DMS53 (cell line): Measurements from ENCODE around the gene CD40LG.

ENCODE experiments used
- DNase-seq: peaks from one replicate; lab custom pipeline; 2025; lab: John Stamatoyannopoulos, UW

Gene CD40LG

GRCh38 chrX:136647677-136648360 lies at the start of gene CD40LG:
TSS of gene CD40LG (plus strand) at chrX:136648158. CDS start at chrX:136648249, 91 bp downstream.
- DNase-seq = no peak

- no peak for DNase-seq
These were observed 49.3 kb upstream of the CD40LG start for GRCh38 chrX:136598631-136599030.

- no peak for DNase-seq
These were observed 47.9 kb upstream of the CD40LG start for GRCh38 chrX:136600059-136600458.

DNA sequence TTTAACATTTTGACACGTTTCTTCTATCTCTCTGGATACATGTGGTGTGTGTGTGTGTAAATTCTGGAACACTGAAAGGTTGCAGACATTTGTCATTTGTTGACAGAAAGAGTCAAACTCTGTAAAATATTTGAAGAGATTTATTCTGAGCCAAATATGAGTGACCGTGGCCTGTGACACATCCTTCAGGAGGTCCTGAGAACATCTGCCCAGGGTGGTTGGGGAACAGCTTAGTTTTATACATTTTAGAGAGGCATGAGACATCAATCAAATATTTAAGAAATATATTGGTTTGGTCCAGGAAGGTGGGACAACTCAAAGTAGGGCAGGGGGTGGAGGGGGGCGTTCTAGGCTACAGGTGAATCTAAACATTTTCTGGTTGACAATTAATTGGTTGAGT lies 40.7 kb upstream of the CD40LG start:
- no peak for DNase-seq

DNA sequence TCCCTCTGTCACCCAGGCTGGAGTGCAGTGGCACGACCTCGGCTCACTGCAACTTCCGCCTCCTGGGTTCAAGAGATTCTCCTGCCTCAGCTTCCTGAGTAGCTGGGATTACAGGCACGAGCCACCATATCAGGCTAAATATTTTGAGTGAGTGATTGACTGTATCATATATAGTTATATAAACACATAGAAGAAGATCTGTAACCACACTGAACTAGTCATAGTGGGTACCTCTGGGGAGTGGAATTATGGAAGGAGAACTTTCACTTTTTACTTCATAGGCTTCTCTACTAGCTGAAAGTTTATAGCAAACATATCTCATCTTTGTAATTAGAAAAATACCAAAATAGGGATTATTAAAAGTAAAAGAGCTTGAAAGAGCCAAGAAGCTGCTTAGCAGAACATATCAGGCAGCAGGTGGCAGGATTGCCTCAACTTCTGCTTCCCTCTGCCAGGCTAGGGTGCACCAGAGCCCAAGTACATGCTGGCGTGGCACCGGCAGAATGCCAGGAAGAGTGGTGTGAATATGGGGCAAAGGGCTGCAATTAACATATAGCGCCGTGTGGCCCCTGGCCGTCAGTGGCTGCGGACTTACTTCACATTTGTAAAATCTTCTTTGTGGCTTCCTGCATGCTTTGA lies 39.5 kb upstream of the CD40LG start:
- DNase-seq = peak; percentile 55

DNA sequence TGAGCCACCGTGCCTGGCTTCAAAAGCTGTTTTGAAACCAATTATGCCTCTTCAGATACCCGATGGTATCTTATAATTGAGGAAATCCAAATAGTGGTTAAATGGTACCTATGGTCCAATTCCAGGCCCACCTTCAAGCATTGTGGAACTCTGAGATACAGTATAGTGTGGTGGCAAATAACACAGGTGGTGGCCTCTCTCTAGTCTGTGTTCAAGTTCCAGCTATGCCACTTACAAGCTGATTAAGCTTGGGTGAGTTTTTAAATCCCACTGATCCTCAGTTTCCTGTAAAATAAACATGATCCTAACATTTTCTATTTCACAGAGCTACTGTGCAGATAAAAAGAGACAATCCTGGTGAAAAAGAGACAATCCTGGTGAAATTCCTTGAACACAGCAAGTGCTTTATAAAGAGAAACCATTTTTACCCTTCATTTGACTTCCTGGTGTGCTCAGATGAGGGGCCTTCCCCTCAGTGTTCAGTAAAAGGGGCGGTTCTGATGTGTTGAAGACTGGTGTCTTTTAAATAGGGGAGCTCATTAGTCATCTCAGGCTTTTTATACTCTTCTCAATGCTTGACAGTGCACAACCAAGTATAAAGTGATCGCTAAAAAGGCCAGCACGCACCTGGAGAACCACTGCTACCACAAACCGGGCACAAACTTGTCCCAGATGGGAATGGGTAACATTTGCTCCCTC lies 30.8 kb upstream of the CD40LG start:
- no peak for DNase-seq

- DNase-seq = no peak
These were observed 28.0 kb upstream of the CD40LG start for GRCh38 chrX:136619899-136620505.

DNA sequence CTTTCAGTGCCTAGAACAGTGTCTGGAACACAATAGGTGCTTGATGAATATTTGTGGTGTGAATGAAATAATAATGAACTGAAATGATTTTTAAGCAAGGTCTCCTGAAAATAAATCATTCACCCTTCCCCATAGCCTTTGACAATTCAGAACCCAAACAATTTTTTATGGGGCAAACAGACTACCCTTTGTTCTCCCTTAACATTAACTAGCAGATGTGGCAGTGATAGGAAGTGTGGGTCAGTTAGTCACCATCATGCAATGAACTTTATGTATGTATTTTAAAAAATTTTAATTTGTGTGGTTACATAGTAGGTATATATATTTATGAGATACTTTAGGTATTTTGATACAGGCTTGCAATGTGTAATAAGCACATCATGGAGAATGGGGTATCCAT lies 27.2 kb upstream of the CD40LG start:
- DNase-seq = no peak

DNA sequence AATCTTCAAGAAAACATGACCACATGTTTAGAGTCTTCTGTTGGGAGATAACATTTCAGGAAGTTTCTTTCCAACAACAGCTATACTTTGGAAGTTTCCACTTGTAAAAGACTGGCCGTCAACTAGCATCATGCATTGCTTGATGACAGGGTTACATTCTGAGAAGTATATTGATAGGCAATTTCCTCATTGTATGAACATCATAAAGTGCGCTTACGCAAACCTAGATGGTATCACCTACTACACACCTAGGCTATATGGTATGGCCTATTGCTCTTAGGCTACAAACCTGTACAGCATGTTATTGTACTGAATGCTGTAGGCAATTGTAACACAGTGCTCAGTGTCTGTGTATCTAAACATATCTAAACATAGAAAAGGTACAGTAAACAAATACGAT lies 25.4 kb upstream of the CD40LG start:
- no peak for DNase-seq

DNA sequence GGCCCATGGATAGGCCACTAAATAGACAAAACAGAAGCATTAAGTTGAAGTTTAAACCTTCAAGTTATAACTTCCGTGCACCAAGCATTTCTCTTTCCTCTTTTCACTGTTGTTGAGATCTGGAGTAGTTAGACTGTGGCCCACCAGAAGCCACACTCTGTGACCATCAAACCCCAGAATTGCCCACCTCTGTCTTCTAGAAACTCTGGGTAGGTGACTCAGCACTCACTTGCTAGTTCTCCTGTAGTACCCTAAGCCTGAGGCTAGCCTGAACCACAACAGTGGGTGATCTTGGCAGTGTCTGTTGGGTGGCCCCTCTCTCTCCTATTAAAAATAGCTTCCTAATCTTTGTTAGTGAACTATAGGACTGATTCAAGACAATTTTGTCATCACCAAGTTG lies 24.6 kb upstream of the CD40LG start:
- DNase-seq = no peak

GRCh38 chrX:136625246-136625645 lies 22.7 kb upstream of the CD40LG start:
- DNase-seq = no peak

GRCh38 chrX:136626237-136626636 lies 21.7 kb upstream of the CD40LG start:
- DNase-seq = no peak

DNA sequence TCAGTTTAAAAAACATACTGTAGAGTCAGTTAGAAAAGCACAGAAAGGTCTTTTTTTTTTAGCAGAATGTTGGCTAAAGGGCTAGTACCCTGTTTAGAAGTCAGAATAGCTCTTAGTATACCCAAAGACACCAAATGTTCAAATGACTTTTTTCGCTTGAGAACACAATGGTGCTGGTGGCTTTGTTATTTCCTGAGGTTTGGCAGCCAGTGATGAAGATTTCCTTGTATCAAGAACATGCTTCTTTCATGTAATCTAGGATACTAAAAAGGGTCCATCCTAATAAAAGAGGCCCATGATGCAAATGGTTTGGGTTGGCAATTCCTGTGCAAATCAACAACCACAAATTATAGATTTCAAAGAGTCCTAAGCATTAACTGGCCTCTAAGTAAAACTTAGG lies 21.1 kb upstream of the CD40LG start:
- no peak for DNase-seq

DNA sequence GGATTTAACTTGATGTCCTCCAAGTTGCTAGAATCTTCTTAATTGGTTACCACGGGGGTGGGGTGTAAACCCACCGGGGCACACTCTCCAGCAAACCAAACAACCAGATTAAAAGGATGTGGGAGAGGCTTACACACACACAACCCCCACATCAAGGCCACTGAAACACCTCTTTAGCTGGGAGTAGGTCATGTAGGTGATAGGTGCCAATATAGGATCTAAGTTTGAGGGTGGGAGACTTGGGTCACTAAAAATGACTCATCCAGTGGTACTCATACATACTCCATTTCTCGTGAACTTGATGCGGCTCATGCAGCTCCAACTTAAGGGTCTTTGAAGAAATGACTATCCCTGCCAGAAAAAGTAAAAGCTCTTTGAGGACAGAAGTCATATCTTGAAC lies 20.5 kb upstream of the CD40LG start:
- no peak for DNase-seq

GRCh38 chrX:136629084-136629750 lies 18.7 kb upstream of the CD40LG start:
- DNase-seq = no peak

- DNase-seq = no peak
These were observed 17.1 kb upstream of the CD40LG start for GRCh38 chrX:136630881-136631280.

DNA sequence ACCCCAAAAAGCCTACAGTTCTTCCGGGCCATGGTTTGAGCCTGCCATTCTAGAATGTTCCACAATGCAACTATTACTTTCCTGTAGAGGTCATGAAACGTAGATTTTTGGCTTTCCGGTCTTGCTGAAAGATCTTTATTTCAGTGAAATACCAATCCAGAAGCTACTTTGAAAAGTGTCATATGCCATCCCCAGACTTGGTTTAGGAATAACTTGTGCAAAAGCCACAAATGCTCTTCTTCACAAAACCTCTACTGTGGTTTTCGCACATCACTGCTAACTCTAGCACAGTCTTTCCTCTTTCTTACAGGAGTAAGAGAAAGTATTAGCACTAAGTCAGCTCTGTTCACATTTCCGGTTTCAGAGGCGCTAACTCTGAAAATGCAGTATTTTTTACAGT lies 12.7 kb upstream of the CD40LG start:
- DNase-seq = no peak

GRCh38 chrX:136636121-136636520 lies 11.8 kb upstream of the CD40LG start:
- DNase-seq = peak; percentile 9

GRCh38 chrX:136639506-136640176 lies 8.3 kb upstream of the CD40LG start:
- DNase-seq = no peak

- no peak for DNase-seq
These were observed 4.7 kb upstream of the CD40LG start for GRCh38 chrX:136643243-136643642.

GRCh38 chrX:136646602-136647239 lies 1.2 kb upstream of the CD40LG start:
- no peak for DNase-seq
